Amniotic stem cell (primary cell): ENCODE data around the gene RCVRN.
"Not testable (repeated sequence)": the region's sequence is repeated elsewhere in the genome, so short reads cannot be mapped to it uniquely, and the experiment has no call there.

Experiments used
- DNase-seq: peaks from one replicate; lab custom pipeline; 2025; lab: John Stamatoyannopoulos, UW

Gene RCVRN

GRCh38 chr17:9922012-9922848, 17.2 kb upstream of the RCVRN start:
- no peak for DNase-seq

- DNase-seq: not testable (repeated sequence)
Measured at GRCh38 chr17:9921216-9921615, 16.1 kb upstream of the RCVRN start.

- no peak for DNase-seq
Measured at GRCh38 chr17:9918804-9919352, 13.8 kb upstream of the RCVRN start.

- DNase-seq: no peak
Measured at GRCh38 chr17:9918352-9918751, 13.3 kb upstream of the RCVRN start.

DNA sequence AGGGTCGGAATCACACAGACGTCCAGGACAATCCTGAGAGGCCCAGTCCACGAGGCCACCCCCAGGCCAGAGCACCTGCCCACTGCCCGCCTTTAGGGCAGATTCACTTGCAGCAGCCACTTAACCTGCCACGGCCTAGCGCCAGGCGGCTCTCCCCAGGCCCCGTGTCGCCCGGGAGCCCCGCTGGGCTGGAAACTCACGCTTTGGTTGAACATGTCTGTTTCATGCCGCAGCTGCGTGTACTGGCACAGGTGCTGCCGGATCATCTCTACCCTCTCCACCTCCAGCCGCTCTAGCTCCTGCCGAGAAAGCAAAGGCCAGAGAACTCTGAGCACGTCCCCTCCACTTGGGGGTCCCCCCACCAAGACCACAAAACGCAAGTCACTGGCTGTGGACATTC, 12.7 kb upstream of the RCVRN start:
- DNase-seq: no peak

DNA sequence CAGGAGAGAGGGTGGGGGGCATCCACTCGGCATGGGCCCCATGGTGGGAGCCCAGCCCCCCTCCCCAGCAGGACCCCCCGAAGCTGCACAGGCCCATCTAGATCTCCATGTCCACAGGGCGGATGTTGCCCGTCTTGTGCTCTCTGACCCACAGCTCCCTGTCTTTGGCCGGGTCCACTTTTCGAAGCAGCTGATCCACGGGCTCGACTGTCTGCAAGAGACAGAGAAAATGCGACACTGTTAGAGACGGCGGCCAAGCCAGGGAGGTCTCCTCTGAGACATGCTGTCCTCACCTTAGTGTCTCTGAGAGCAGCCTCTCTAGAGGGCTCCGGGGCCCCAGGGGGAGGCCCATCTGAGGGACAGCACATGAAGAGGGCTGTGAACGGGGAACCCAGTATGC, 12.1 kb upstream of the RCVRN start:
- DNase-seq: no peak

GRCh38 chr17:9916108-9916507, 11.0 kb upstream of the RCVRN start:
- DNase-seq: no peak

- no peak for DNase-seq
Measured at GRCh38 chr17:9913476-9913875, 8.4 kb upstream of the RCVRN start.

DNA sequence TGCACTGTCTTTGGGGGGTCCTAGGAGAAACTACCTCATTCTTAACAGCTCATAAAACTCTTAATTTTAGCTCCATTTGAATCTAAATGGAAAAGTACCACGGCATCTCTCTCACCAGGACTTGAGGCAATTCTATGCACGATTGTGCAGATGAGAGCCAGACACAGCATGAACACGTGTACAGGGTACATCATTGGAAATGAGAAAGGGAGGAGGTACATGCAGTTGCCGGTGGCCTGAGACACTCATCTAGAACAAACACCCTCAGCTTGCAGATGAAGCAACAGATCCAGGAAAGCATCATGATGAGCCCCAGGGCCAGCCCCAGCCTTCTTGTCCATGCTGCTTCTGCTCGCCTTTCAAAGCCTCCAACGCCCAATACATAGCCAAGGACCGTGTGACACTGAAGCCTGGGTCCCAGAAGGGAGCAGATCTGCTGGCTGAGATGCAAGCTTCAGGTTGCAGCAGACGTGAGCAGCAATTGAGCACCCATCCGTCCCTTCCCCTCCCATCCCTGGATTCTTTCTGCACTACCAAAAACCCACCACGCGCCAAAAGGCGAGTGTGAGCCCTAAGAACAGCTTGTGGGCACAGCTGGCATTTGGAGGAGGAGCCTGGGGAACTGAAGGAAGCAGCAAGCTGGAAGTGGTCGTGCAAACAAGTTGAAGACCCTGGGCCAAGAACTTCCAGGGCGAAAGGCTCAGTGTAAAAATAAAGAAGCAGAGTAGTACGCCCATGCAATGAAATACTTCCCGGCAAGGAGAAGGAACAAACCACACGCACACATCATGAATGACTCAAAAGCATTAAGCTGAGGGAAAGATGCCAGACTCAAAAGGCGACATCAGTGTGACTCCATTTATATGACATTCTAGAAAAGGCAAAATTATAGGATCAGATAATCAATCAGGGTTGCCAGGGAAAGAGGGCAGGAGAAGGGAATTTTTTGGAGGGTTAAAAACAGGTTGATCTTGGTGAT, 7.3 kb upstream of the RCVRN start:
- no peak for DNase-seq

DNA sequence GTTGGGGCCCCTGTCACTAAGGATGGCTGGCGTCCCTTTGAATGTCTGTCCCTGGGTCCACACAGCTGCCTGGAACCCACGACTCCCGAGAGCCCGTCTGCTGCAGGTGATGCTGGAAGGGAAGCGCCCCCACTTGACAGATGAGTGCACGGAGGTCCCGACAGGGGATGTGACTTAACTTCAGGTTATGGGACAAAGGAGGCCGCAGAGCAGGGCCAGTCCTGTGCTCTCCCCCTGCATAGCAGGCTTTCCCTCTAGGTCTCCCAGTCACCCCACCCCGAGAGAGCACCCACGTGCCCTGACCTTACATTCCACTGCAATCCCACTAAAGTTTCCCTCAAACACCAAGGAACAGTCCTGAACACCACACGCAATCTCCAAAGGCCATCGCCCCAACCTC, 6.0 kb upstream of the RCVRN start:
- DNase-seq: no peak

DNA sequence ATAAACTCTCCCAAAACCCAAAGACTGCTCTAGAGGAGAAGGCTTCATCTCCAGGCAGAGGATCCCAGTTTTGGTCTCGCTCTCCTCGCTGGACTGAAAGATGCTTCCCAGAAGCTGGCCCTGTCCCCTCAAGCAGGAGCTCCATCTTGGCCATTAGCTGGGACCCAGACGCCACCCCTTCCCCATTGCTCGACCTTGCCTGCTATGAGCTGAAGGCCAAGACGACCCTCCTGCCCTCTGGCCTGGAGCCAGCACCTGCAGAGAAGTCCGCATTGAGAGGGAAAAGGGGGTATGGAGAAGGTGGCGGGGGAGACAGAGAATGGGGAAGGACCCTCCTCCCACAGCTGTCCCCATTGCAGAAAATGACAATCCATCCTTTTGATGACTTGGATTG, 3.6 kb upstream of the RCVRN start:
- DNase-seq: no peak

- no peak for DNase-seq
Measured at GRCh38 chr17:9907883-9908648, 3.0 kb upstream of the RCVRN start.

DNA sequence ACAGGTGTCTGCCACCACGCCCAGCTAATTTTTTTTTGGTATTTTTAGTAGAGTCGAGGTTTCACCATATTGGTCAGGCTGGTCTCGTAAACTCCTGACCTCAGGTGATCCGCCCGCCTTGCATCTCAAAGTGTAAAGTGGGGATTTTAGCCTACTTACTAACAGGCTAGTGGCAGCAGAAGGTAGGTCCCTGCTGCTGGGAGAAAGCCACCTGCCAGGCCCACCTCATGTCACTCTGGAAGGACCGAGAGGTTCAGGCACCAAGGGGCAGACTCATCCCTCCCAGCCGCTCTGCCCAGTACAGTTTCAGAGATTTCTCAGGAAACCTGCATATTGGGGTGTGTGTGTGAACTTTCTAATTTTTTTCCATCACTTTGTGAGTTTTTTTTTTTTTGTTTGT, 2.1 kb upstream of the RCVRN start:
- DNase-seq: no peak

- DNase-seq: no peak
Measured at GRCh38 chr17:9906616-9907015, 1.5 kb upstream of the RCVRN start.

GRCh38 chr17:9905902-9906301, 831 bp upstream of the RCVRN start:
- no peak for DNase-seq

GRCh38 chr17:9904277-9905077, 594 bp downstream of the RCVRN start:
- DNase-seq: no peak

GRCh38 chr17:9902120-9902519, 3.0 kb downstream of the RCVRN start:
- DNase-seq: no peak

GRCh38 chr17:9900784-9901183, 4.3 kb downstream of the RCVRN start:
- peak; percentile 17 for DNase-seq

DNA sequence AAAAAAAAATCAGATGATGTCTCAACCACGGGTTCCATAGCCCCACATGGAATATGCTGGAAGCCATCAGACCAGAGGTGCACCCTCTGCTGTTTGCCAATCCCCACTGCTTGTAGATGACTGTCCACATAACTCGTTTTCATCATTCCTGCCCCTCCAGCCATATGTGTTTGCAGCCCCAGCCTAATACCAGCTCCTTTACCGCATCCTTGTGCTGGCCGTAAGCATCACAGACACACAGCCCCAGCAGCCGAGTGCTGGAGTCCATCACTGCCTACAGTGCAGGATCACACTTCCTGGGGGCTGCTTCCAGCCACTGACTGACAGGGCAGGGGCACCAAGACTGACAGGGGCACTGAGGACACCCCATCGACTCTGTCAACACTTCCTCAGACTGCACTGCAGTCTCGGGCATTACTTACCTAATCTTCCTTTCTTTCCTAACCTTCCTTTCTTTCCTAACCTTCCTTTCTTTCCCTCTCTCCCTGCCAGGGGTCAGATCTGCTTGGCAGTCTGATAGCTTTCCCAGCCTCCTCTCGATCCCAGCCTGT, 5.0 kb downstream of the RCVRN start:
- DNase-seq: no peak

GRCh38 chr17:9899280-9900043, 5.6 kb downstream of the RCVRN start:
- DNase-seq: no peak
